ENCODE results near the gene FARP2. TPM values are rescaled to one million over a fixed set of nuclear protein-coding genes. Genes with fewer than 3 reads are reported as not detected.
A peak's percentile ranks its signal among the peaks of the same experiment; 100 is the strongest.

Gene FARP2
- total and polyA plus RNA-seq, 10 of the 15 experiments (the other 5 are each of a cell fraction or from before 2014, with no cell fraction given), result 5.5 to 67.5 (median 36.8) TPM

- TF ChIP-seq ATF2 (IDR thresholded peaks at IDR 0.05; ENCODE audit: low read length) (no peak), ASH2L (IDR thresholded peaks at IDR 0.05; ENCODE audit: borderline replicate concordance, low read depth) (peak; percentile 85; the same call in 1 of the 2 replicates), YY1 (IDR thresholded peaks at IDR 0.05; ENCODE audit: low read depth, low read length) (peak; percentile 94), JUNB (IDR thresholded peaks at IDR 0.05) (no peak), BCL3 (IDR thresholded peaks at IDR 0.05; ENCODE audit: borderline replicate concordance, insufficient read depth, low read depth, low read length, poor library complexity, severe bottlenecking) (no peak), EGR1 (IDR thresholded peaks at IDR 0.05; ENCODE audit: borderline replicate concordance in 1 of 2, low read depth in 2 of 2, low read length in 2 of 2) (peak in 1 of 2 experiments; percentile 69; a peak in 1 of 3 replicates), TBL1XR1 (IDR thresholded peaks at IDR 0.05; ENCODE audit: low read depth, low read length) (0 out of 2 replicates have a peak, but pooled peaks have one; percentile 63), SKIL (IDR thresholded peaks at IDR 0.05; ENCODE audit: low read depth, poor library complexity, severe bottlenecking) (peak; percentile 46), MEF2A (IDR thresholded peaks at IDR 0.05; ENCODE audit: insufficient read depth, low read depth, low read length) (no peak), BHLHE40 (IDR thresholded peaks at IDR 0.05; ENCODE audit: borderline replicate concordance in 1 of 2, low read depth in 2 of 2, low read length in 1 of 2) (peak; percentile 12 to 65; a peak in 2 of 4 replicates), HCFC1 (IDR thresholded peaks at IDR 0.05; ENCODE audit: low read length) (peak; percentile 56), IKZF1 (conservative IDR thresholded peaks at IDR 0.05) (0 out of 2 replicates have a peak, but pooled peaks have one; percentile 34)
Observed at GRCh38 chr2:241315879-241316631, 40.0 kb upstream of the FARP2 start, which contains the start of gene SEPTIN2 (continued).

Measured in GM12878 (cell line).